Natural killer cell (primary cell): Measurements from ENCODE around the gene ICAM2. TPM values are rescaled to one million over a fixed set of nuclear protein-coding genes. Genes with fewer than 3 reads are reported as not detected.

ENCODE experiments used
- ATAC-seq, 3 donors: fragments of 150-1000 bp in 2 of 3; fragments of 200-7000 bp in 1 of 3; cut with Tn5 transposase; 1 replicate in 1 of 3; 2 replicates in 2 of 3; pipeline ENCODE4 v1.10.0; 2021; ENCODE audit warnings: mild to moderate bottlenecking in 2 of 3, moderate library complexity in 2 of 3
- DNase-seq, 2 donors: peaks; one replicate each; pipeline versions ENCODE4 v3.0.0 to v3.0.0-alpha.2; 2013 to 2021; ENCODE audit warnings: mixed read lengths in 1 of 2
- H3K27ac ChIP-seq: one replicate; pipeline ENCODE4 v1.5.1; 2013; ENCODE audit warnings: mild to moderate bottlenecking, low read length
- H3K27me3 ChIP-seq: one replicate; pipeline ENCODE4 v1.6.1; 2013; ENCODE audit warnings: low read length; ENCODE audit not compliant: control insufficient read depth, insufficient read depth
- H3K36me3 ChIP-seq: one replicate; pipeline ENCODE4 v1.6.1; 2013; ENCODE audit warnings: low read length; ENCODE audit not compliant: control insufficient read depth, insufficient read depth
- H3K4me1 ChIP-seq: one replicate; pipeline ENCODE4 v1.6.1; 2013; ENCODE audit warnings: low read length; ENCODE audit not compliant: control insufficient read depth, insufficient read depth
- H3K4me3 ChIP-seq: one replicate; pipeline ENCODE4 v1.5.1; 2013; ENCODE audit warnings: low read length
- H3K9me3 ChIP-seq: one replicate; pipeline ENCODE4 v1.6.1; 2013; ENCODE audit warnings: low read length; ENCODE audit not compliant: control insufficient read depth, insufficient read depth
- H3K27ac Mint-ChIP-seq, 2 donors: one replicate each; pipeline ENCODE4 v1.8.0; 2022; ENCODE audit warnings: mild to moderate bottlenecking in 2 of 2, mixed read lengths in 2 of 2, moderate library complexity in 1 of 2
- H3K27me3 Mint-ChIP-seq, 2 donors: one replicate each; pipeline ENCODE4 v1.8.0; 2022; ENCODE audit warnings: low read depth in 2 of 2, mixed read lengths in 2 of 2
- H3K36me3 Mint-ChIP-seq: one replicate; pipeline ENCODE4 v1.8.0; 2022; ENCODE audit warnings: mixed read lengths
- H3K4me1 Mint-ChIP-seq, 2 donors: one replicate each; pipeline ENCODE4 v1.8.0; 2022; ENCODE audit warnings: mixed read lengths in 2 of 2
- H3K4me3 Mint-ChIP-seq: one replicate; pipeline ENCODE4 v1.8.0; 2022; ENCODE audit warnings: mild to moderate bottlenecking, moderate library complexity, mixed read lengths
- H3K9me3 Mint-ChIP-seq, 2 donors: one replicate each; pipeline ENCODE4 v1.8.0; 2022; ENCODE audit warnings: mixed read lengths in 2 of 2
- CTCF ChIP-seq: fragments of 200-600 bp; IDR thresholded peaks from one replicate; pipeline ENCODE4 v1.8.0; 2022; ENCODE audit warnings: antibody characterized with exemption
- WGBS: methylation state at CpG from one replicate; pipeline ENCODE4 v1.1.7; 2013; ENCODE audit warnings: missing lambda C conversion rate; ENCODE audit not compliant: insufficient coverage; 5-methylcytosine and 5-hydroxymethylcytosine counted together
- intact Hi-C: fragments of 100-400 bp; cut with micrococcal nuclease; formaldehyde crosslinking; loops from one replicate; pipeline ENCODE4 v1.14.2; 2022
- total RNA-seq, 4 donors: library from RNA; stranded (reverse); fragments of 120-200 nt in 1 of 4; gene quantifications; one replicate each; pipeline versions ENCODE4 v1.2.3 to v1.2.4, GENCODE V29; 2013 to 2022

The ICAM2 gene
- total RNA-seq, 3 donors from 2014 or later (not counting 1 experiment from before 2014, with no cell fraction given), result 73.2 to 91.0 (median 78.0) TPM

- no peaks in the 10 kb centered on the region for H3K36me3 ChIP-seq
- no peak overlapping the region for H3K27ac Mint-ChIP-seq
- H3K36me3 Mint-ChIP-seq, result no peaks in the 10 kb centered on the region
- no peaks in the 10 kb centered on the region for H3K9me3 Mint-ChIP-seq
- no peak overlapping the region for H3K4me3 Mint-ChIP-seq
- H3K27me3 ChIP-seq, result no peaks in the 10 kb centered on the region
- H3K4me3 ChIP-seq, result no peak overlapping the region
- H3K27me3 Mint-ChIP-seq, result peaks cover 0 to 3% of the 10 kb centered on the region in 2 donors
- TF ChIP-seq CTCF, result no peak
- peaks cover 4% of the 10 kb centered on the region for H3K4me1 ChIP-seq
- H3K9me3 ChIP-seq, result no peaks in the 10 kb centered on the region
- 69% methylated on average over 2 of the region's 2 CpGs for WGBS
- DNase-seq (no peak), ATAC-seq (no peak)
- H3K4me1 Mint-ChIP-seq, result peaks cover 0 to 16% of the 10 kb centered on the region in 2 donors
- no peak overlapping the region for H3K27ac ChIP-seq
- intact Hi-C loops, result no loop called here
Observed at GRCh38 chr17:63975541-63976092, 44.8 kb downstream of the ICAM2 start.

- DNase-seq (no peak), ATAC-seq (no peak)
- 84% methylated on average over 10 of the region's 10 CpGs for WGBS
- H3K27me3 ChIP-seq, result no peaks in the 10 kb centered on the region
- H3K4me1 ChIP-seq, result peaks cover 12% of the 10 kb centered on the region
- H3K36me3 ChIP-seq, result no peaks in the 10 kb centered on the region
- H3K27ac Mint-ChIP-seq, result no peak overlapping the region
- H3K9me3 ChIP-seq, result no peaks in the 10 kb centered on the region
- no peak overlapping the region for H3K4me3 ChIP-seq
- H3K36me3 Mint-ChIP-seq, result no peaks in the 10 kb centered on the region
- intact Hi-C loops, result no loop called here
- no peaks in the 10 kb centered on the region for H3K9me3 Mint-ChIP-seq
- peaks cover 0 to 3% of the 10 kb centered on the region in 2 donors for H3K27me3 Mint-ChIP-seq
- no peak for TF ChIP-seq CTCF
- no peak overlapping the region for H3K27ac ChIP-seq
- H3K4me3 Mint-ChIP-seq, result no peak overlapping the region
- peaks cover 7 to 25% of the 10 kb centered on the region in 2 donors for H3K4me1 Mint-ChIP-seq
Observed at GRCh38 chr17:63974594-63975192, 45.7 kb downstream of the ICAM2 start.

- Mint-ChIP-seq H3K27ac (no peak overlapping the region), H3K27me3 (peaks cover 0 to 3% of the 10 kb centered on the region in 2 donors), H3K4me1 (peaks cover 8 to 26% of the 10 kb centered on the region in 2 donors), H3K9me3 (no peaks in the 10 kb centered on the region), H3K36me3 (no peaks in the 10 kb centered on the region), H3K4me3 (no peak overlapping the region)
- Histone ChIP-seq H3K4me3 (no peak overlapping the region), H3K36me3 (no peaks in the 10 kb centered on the region), H3K27me3 (no peaks in the 10 kb centered on the region), H3K27ac (no peak overlapping the region), H3K9me3 (no peaks in the 10 kb centered on the region), H3K4me1 (peaks cover 12% of the 10 kb centered on the region)
- intact Hi-C loops, result no loop called here
- 90% methylated on average over 12 of the region's 12 CpGs for WGBS
- DNase-seq (no peak), ATAC-seq (no peak)
- TF ChIP-seq CTCF, result no peak
Observed at GRCh38 chr17:63973930-63974593, 46.4 kb downstream of the ICAM2 start.
